ENCODE data around the gene OR2AG1. TPM values are rescaled to one million over a fixed set of nuclear protein-coding genes. Genes with fewer than 3 reads are reported as not detected.

OR2AG1 gene
- polyA plus RNA-seq (2012; ENCODE audit: insufficient read depth, insufficient read length), result not detected

GRCh38 chr11:6782720-6783119 is at the start of gene OR2AG1:
Gene OR2AG1, plus strand, starts transcription at chr11:6783020. Its CDS starts 2,018 bp downstream, at chr11:6785038.
- H3K4me3 ChIP-seq (ENCODE audit: low read length), result no peak within 1 kb of the TSS
- DNase-seq (ENCODE audit: low read depth, low spot score), result no peak

GRCh38 chr11:6733326-6734275 is 49.2 kb upstream of the OR2AG1 start:
- DNase-seq (ENCODE audit: low read depth, low spot score), result peak; percentile 88
- H3K4me3 ChIP-seq (ENCODE audit: low read length), result peak overlapping the region; percentile 24

DNA sequence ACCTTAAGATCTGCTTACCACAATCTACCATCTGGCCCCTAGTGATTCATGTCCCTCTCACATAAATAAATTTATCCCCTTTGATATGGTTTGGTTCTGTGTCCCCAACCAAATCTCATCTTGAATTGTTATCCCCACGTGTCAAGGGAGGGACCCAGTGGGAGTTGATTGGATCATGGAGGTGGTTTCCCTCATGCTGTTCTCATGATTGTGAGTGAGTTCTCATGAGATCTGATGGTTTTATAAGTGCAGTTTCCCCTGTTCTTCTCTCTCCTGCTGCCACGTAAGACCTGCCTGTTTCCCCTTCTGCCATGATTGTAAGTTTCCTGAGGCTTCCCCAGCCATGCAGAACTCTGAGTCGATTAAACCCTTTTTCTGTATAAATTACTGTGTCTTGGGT is 48.2 kb upstream of the OR2AG1 start:
- no peak for DNase-seq (ENCODE audit: low read depth, low spot score)
- no peak overlapping the region for H3K4me3 ChIP-seq (ENCODE audit: low read length)

DNA sequence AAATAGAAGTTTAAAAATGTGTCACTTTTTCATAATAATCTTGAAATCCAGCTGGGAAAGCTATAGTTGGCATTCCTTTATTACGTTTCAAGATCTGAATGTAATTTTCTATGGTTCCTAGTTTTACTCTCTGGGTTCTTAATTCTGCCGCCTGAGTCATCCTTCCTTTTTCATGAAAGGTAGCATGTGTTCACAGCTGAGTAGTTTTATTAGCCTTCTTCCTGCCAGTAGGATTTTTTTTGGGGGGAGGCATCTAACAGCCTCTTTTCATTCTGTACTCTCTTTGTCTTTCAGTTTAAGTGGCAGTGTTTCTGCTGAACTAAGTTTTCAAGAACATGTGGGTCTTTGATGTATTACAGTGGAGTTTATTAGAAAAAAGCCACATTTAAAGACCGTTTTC is 47.5 kb upstream of the OR2AG1 start:
- no peak overlapping the region for H3K4me3 ChIP-seq (ENCODE audit: low read length)
- DNase-seq (ENCODE audit: low read depth, low spot score), result peak; percentile 73

DNA sequence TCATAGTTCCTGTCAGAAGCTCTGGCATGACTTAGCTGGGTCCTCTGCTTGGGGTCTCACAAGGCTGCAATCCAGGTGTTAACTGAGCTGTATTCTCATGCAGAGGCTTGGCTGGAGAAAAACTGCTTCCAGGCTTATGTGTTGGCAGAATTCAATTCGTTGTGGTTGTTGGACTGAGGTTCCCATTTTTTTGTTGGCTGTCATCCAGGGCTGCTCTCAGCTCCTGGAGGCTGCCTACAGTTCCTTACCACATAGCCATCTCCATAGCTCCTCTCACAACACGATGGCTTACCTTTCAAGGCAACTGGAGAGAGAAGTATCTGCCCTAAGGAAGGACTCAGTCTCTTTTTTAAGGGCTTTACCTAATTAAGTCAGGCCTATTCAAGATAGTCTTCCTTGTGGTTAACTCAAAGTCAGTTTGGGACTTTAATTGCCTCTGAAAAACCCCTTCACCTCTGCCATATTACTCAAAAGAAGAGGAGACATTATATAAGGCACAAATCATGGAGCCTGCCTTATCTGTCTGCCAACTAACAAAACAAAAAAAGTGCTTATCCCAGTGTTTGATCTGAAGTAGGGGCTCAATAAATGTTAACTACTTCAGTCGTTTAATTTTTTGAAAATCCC is 46.2 kb upstream of the OR2AG1 start:
- no peak overlapping the region for H3K4me3 ChIP-seq (ENCODE audit: low read length)
- DNase-seq (ENCODE audit: low read depth, low spot score), result peak; percentile 31

DNA sequence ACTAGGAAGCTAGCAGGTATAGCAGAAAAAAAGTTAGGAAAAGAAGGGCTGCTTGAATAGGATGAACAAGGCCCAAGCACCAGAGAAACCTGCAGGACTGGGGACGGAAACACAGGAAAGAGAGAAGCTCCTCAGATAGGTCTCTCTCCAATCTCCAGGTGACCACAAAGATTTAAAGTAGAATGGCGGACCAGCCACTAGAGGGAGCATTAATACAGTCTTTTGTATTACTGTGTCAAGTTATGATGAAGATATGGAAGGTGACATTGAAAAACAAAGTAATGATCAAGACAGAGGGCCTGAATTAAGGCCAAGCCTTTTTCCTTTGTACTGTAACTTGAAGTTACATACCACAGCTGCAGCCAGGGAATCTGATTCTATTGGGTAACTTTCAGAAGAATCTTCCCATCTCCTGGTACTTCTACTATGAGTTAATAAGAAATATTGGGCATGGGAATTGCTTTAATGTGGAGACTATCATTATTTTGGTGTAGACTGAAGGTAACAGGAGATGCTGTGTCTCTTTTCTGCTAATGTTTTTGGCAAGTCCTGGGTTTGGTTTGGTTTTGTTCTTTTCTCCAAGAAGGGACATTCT is 44.9 kb upstream of the OR2AG1 start:
- DNase-seq (ENCODE audit: low read depth, low spot score), result peak; percentile 87
- no peak overlapping the region for H3K4me3 ChIP-seq (ENCODE audit: low read length)

- H3K4me3 ChIP-seq (ENCODE audit: low read length), result no peak overlapping the region
- DNase-seq (ENCODE audit: low read depth, low spot score), result no peak
These were observed 44.2 kb upstream of the OR2AG1 start for GRCh38 chr11:6738590-6738989.

DNA sequence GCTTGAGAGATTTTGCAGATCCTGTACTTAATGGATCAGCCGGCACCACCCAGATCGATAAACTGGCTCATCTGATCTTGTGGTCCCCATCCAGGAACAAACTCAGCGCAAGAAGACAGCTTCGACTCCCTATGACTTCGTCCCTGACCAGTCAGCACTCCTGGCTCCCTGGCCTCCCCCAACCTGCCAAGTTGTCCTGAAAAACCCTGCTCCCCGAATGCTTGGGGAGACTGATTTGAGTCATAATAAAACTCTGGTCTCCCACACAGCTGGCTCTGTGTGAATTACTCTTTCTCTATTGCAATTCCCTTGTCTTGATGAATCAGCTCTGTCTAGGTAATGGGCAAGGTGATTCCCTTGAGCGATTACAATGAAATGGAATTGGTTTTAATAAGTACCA is 40.6 kb upstream of the OR2AG1 start:
- no peak for DNase-seq (ENCODE audit: low read depth, low spot score)
- no peak overlapping the region for H3K4me3 ChIP-seq (ENCODE audit: low read length)

DNA sequence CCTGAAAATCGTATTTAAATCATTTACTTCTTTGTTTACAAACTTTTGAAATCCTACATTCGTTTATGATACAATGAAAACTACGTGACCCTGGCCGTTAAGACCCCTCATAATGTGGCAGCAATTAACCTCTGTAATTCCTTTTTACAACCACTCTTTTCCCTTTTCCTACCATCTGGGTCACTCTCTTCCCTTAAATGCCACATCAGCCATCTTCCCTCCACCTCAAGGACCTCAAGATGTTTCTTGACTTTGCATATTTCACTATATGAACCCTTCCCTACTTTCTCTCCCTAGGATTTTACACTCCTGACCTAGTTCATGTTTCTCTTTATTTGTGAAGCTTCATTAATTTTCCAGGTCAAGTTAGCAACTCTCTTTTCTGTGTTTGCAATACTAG is 37.8 kb upstream of the OR2AG1 start:
- no peak overlapping the region for H3K4me3 ChIP-seq (ENCODE audit: low read length)
- DNase-seq (ENCODE audit: low read depth, low spot score), result no peak

GRCh38 chr11:6745465-6746015 is 37.3 kb upstream of the OR2AG1 start:
- peak; percentile 46 for DNase-seq (ENCODE audit: low read depth, low spot score)
- H3K4me3 ChIP-seq (ENCODE audit: low read length), result peak overlapping the region; percentile 52

- DNase-seq (ENCODE audit: low read depth, low spot score), result peak; percentile 74
- peak overlapping the region; percentile 52 for H3K4me3 ChIP-seq (ENCODE audit: low read length)
These were observed 36.7 kb upstream of the OR2AG1 start for GRCh38 chr11:6746086-6746618.

GRCh38 chr11:6746626-6747025 is 36.2 kb upstream of the OR2AG1 start:
- H3K4me3 ChIP-seq (ENCODE audit: low read length), result peak overlapping the region; percentile 52
- no peak for DNase-seq (ENCODE audit: low read depth, low spot score)

GRCh38 chr11:6747097-6747668 is 35.6 kb upstream of the OR2AG1 start:
- H3K4me3 ChIP-seq (ENCODE audit: low read length), result no peak overlapping the region
- DNase-seq (ENCODE audit: low read depth, low spot score), result no peak

- no peak overlapping the region for H3K4me3 ChIP-seq (ENCODE audit: low read length)
- DNase-seq (ENCODE audit: low read depth, low spot score), result no peak
These were observed 27.4 kb upstream of the OR2AG1 start for GRCh38 chr11:6755303-6755952.

GRCh38 chr11:6755953-6756347 is 26.9 kb upstream of the OR2AG1 start:
- H3K4me3 ChIP-seq (ENCODE audit: low read length), result no peak overlapping the region
- no peak for DNase-seq (ENCODE audit: low read depth, low spot score)

DNA sequence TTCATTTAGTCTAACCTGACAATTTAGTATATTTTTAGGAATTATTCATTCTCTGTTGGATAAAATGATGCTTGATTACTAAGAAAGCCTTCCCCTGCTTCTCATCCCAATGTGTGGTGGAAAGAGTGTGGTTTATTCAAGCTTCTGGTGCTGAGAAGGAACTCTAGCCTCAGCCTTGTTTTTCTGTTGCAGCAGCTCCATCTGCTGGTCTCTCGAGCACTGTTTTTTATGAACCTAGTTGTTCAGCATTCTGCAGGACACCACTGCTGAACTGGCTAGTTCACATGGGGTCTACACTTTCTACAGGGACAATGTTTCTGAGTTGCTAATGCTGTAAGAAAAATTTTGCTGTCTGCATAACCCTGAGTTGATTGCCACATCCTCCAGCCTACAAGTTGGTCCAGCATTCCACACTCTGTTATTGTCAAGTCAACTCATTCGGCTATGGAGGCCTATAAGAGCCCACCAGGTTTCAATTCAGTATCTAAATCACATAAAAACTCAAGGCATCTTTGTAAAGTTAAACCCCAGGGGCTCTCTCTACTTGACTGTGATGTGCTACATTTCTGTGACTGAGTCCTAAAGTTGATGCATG is 25.4 kb upstream of the OR2AG1 start:
- H3K4me3 ChIP-seq (ENCODE audit: low read length), result no peak overlapping the region
- DNase-seq (ENCODE audit: low read depth, low spot score), result peak; percentile 63

GRCh38 chr11:6771926-6772893 is 10.6 kb upstream of the OR2AG1 start, which contains the start of gene OR2AG2:
Gene OR2AG2, minus strand, starts transcription at chr11:6771976. Its CDS starts 3,019 bp downstream, at chr11:6768957.
- DNase-seq (ENCODE audit: low read depth, low spot score), result no peak
- H3K4me3 ChIP-seq (ENCODE audit: low read length), result no peak within 1 kb of the TSS
